HG02885 (cell line): ENCODE results near the gene SPEN.
"Not testable (repeated sequence)": the region's sequence is repeated elsewhere in the genome, so short reads cannot be mapped to it uniquely, and the experiment has no call there.

Experiments
- ATAC-seq: cut with Tn5 transposase; IDR thresholded peaks from one replicate; pipeline ENCODE4 v1.9.1; 2021; ENCODE audit warnings: mild to moderate bottlenecking; ENCODE audit not compliant: unreplicated experiment, poor library complexity

SPEN gene

GRCh38 chr1:15833842-15834405 lies 13.6 kb upstream of the SPEN start:
- no peak for ATAC-seq

DNA sequence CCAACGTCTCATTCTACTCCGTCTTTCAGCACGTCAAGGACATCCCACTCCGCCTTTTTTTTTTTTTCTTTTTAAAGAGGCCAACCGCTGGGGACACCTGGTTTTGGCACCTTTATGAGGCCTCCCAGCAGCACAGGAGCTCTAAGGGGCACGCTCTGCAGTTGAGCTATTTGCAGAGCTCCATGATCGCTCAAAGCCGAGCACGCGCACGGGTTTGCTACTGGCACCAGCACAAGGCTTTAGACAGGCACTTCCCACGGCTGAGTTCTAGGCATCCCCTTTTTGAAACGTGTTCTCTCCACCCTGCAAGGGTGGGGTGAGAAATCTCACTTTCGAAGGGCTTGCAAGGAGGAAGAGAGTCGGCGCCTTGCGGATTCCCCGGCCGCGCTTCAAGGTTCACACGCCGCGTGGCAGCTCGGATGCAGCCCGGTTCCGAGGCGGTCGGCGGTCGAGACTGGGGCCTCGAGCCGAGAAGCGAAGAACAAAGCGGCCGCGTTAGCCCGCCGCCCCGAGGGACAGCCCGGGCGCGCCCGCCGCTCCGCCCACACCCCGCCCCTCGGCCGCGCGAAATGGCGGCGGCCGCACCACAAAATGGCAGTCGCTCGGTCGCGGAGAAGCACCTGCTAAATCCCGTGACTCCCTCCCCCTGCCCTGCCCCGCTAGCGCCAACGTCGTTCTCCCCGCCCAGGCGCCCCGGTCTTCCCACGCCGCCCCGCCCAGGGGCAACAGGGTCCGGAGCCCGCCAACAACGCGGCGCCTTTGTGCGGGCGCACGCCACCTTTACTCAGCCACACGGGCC lies 12.9 kb upstream of the SPEN start:
- ATAC-seq, result peak; percentile 52

DNA sequence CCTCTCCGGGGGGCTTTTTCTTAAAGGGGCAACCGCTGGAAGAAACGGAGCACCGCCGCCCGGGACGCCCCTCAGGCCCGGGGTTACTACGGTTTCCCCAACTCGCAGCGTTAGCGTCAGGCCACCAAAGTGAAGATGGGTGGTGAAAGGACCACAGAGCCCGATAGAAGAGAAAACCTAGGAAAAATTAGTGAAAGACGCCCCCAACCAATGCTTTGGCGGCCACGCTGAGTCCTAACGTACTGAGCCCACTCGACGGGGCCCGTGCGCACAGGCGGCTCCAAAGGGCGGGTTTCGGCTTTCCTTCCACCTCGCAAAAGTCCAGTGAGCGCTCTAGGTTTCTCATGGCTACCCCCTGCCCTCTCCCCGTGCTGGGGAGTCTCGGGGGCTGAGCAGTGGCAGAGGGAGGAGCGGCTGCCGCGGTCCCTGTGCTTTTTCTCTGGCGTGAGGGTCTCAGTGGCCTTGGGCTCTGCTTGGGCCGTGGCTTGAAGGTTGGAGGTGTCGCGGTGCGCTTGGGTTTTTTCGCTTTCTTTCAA lies 12.2 kb upstream of the SPEN start:
- peak; percentile 6 for ATAC-seq

GRCh38 chr1:15835741-15836510 lies 11.6 kb upstream of the SPEN start:
- ATAC-seq, result peak; percentile 56

DNA sequence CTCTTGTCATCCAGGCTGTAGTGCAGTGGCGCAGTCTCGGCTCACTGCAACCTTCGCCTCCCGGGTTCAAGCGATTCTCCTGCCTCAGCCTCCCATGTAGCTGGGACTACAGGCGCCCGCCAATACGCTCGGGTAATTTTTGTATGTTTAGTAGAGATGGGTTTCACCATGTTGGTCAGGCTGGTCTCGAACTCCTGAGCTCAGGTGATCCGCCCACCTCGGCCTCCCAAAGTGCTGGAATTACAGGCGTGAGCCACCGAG lies 11.1 kb upstream of the SPEN start:
- ATAC-seq, result not testable (repeated sequence)

GRCh38 chr1:15836772-15837669 lies 10.5 kb upstream of the SPEN start:
- no peak for ATAC-seq

DNA sequence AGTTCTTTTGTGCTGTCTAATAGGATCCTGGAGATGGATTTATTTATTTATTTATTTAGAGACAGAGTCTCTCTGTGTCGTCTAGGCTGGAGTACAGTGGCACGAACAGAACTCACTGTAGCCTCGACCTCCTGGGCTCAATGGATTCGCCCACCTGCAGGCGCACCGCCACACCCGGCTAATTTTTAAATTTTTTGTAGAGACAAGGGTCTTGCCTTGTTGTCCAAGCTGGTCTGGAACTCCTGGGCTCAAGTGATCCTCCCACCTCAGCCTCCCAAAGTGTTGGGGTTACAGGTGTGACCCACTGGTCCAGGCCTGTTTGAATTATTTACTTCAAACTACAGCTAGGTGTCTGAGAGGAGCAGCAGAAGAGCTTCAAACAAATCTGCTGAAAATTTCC lies 9.6 kb upstream of the SPEN start:
- no peak for ATAC-seq

GRCh38 chr1:15838721-15839120 lies 8.8 kb upstream of the SPEN start:
- no peak for ATAC-seq

- no peak for ATAC-seq
Observed at GRCh38 chr1:15843826-15844572, 3.5 kb upstream of the SPEN start.

DNA sequence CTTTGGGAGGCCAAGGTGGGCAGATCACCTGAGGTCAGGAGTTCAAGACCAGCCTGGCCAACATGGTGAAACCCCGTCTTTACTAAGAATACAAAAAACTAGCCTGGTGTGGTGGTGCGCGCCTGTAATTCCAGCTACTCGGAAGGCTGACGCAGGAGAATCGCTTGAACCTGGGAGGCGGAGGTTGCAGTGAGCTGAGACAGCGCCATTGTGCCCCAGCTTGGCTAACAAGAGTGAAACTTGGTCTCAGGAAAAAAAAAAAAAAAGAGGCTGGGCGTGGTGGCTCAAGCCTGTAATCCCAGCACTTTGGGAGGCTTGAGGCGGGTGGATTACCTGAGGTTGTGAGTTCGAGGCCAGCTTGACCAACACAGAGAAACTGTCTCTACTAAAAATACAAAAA lies 1.5 kb upstream of the SPEN start:
- ATAC-seq, result not testable (repeated sequence)

DNA sequence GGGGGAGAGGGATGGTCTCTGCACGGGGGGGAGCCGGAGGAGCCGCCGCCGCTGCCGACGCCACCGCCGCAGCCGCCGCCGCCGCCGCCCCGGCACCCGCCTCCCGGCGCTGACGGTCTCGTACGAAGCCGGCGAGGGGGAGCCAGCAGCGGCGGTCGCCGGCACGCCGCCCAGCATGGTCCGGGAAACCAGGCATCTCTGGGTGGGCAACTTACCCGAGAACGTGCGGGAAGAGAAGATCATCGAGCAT lies 311 bp downstream of the SPEN start:
- ATAC-seq, result no peak

- peak; percentile 17 for ATAC-seq
Observed at GRCh38 chr1:15848143-15848928, 829 bp downstream of the SPEN start.

DNA sequence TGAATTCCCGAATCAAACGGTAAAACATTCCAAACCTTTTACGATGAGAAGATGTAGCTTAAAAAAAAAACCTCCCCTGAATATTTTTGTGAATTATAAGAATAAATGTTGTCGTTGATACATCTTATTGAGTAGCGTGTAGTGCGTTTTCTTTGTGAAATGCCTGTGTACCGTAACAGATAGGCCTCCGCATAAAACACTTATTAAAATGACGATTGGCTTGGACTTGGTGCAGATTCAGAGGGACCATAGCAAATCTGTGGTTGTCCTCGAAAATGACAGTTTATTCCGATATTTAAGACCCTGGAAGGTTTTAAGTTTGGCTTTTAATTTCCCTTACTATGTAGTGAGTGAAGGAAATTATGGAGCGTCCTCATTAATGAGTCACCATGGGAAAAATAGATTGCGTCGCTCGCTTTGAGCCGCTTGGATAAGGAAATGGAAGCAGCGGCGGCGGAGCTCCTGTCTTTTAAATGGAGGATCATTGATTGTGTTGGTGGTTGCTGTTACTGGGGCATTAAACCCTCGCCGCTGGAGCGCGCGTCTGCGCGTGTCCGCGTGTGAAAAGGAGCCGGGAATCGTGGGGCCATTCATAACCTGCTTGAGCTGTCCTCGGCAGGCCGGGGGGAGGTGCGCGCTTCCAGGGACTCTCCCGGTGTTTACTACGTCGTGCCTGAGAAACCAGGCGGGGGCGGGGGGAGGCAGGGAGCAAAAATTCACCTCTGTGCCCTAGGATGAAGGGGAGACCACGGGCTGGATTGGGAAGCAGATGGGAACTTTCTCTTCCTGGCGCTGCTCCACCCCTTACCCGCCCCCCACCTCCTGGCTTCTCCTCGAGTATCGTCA lies 1.6 kb downstream of the SPEN start:
- no peak for ATAC-seq

GRCh38 chr1:15849775-15850324 lies 2.3 kb downstream of the SPEN start:
- ATAC-seq, result no peak

DNA sequence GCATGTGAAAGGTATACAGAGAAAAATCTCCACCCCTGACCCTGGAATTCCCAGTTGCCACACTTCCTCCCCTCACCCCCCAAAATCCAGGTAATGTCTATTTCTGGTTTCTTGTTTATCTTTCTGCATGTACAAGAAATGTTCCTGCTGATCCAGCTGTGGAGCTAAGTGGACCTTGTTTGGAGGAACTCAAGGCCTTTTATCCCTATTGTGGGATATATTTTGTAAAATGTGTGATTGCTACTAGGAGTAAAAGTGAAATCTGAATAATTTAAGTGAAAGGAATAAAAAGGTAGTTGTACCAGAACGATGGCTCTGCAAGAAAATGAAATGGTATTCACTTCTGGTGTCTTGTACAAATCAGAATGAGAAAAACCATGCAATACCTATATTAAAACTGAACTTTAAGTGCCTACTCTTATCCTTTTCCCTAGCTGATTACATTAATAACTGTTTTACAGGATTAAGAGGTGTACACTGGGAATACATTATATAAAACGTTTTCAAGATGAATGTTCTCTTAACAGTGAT lies 3.0 kb downstream of the SPEN start:
- ATAC-seq, result no peak

- no peak for ATAC-seq
Observed at GRCh38 chr1:15851210-15852035, 3.9 kb downstream of the SPEN start.
